ENCODE data around the gene RNASE13.

GRCh38 chr14:21018781-21019180 lies 15.8 kb downstream of the RNASE13 start:
- TF ChIP-seq CTCF (conservative IDR thresholded peaks at IDR 0.05; ENCODE audit: low read length) = no peak
- TF ChIP-seq EZH2phosphoT487 (IDR thresholded peaks at IDR 0.05; ENCODE audit: borderline replicate concordance, low read depth, low read length) = no peak
